CD4-positive, alpha-beta T cell (primary cell): ENCODE measurements around the gene PRRX2. TPM values are rescaled to one million over a fixed set of nuclear protein-coding genes. Genes with fewer than 3 reads are reported as not detected.

Source experiments
- ATAC-seq: fragments of 200-7000 bp; cut with Tn5 transposase; one replicate; pipeline ENCODE4 v1.10.0; 2022; ENCODE audit warnings: mild to moderate bottlenecking; ENCODE audit not compliant: poor library complexity
- CTCF ChIA-PET: fragments of 350-600 bp; sonication (Branson Sonifier 250); formaldehyde crosslinking; loops from one replicate; lab custom pipeline; 2021; ENCODE audit warnings: antibody characterized with exemption, inconsistent platforms; lab: Charles Lee
- POLR2A ChIA-PET: fragments of 350-600 bp; sonication (Branson Sonifier 250); formaldehyde crosslinking; loops from one replicate; lab custom pipeline; 2021; ENCODE audit warnings: antibody characterized with exemption, inconsistent platforms; lab: Charles Lee
- DNase-seq, 14 experiments: peaks; one replicate each; pipeline ENCODE4 v3.0.0-alpha.2; 2013 to 2020; ENCODE audit warnings: mixed read lengths in 2 of 14
- H3K27ac ChIP-seq, 2 donors: one replicate each; pipeline versions ENCODE4 v1.5.1 to v1.7.0; 2013; ENCODE audit warnings: low read length in 2 of 2, low read depth in 1 of 2, mild to moderate bottlenecking in 1 of 2
- H3K27me3 ChIP-seq, 2 experiments: 1 replicate in 1 of 2; 2 replicates in 1 of 2; pipeline versions ENCODE4 v1.6.1 to v1.7.0; 2013; ENCODE audit warnings: low read length in 2 of 2, control low read depth in 1 of 2, mild to moderate bottlenecking in 1 of 2, moderate library complexity in 1 of 2; ENCODE audit not compliant: insufficient read depth in 2 of 2, control insufficient read depth in 1 of 2
- H3K36me3 ChIP-seq: one replicate; pipeline ENCODE4 v1.6.1; 2013; ENCODE audit warnings: low read length, control low read depth; ENCODE audit not compliant: insufficient read depth
- H3K4me1 ChIP-seq: one replicate; pipeline ENCODE4 v1.6.1; 2013; ENCODE audit warnings: low read length, control low read depth; ENCODE audit not compliant: insufficient read depth
- H3K4me3 ChIP-seq: one replicate; pipeline ENCODE4 v1.5.1; 2013; ENCODE audit warnings: mild to moderate bottlenecking, low read length, moderate library complexity
- H3K9me3 ChIP-seq, 2 experiments: 1 replicate in 1 of 2; 2 replicates in 1 of 2; pipeline versions ENCODE4 v1.6.1 to v1.7.0; 2013; ENCODE audit warnings: low read length in 2 of 2, mild to moderate bottlenecking in 2 of 2, control low read depth in 1 of 2, moderate library complexity in 1 of 2; ENCODE audit not compliant: control insufficient read depth in 1 of 2, insufficient read depth in 1 of 2
- H3K27ac Mint-ChIP-seq: one replicate; pipeline ENCODE4 v1.8.0; 2020; ENCODE audit warnings: mixed read lengths
- H3K27me3 Mint-ChIP-seq: one replicate; pipeline ENCODE4 v1.8.0; 2021; ENCODE audit warnings: mixed read lengths
- H3K36me3 Mint-ChIP-seq: one replicate; pipeline ENCODE4 v1.8.0; 2021; ENCODE audit warnings: low read depth, mixed read lengths
- H3K4me1 Mint-ChIP-seq: one replicate; pipeline ENCODE4 v1.8.0; 2021; ENCODE audit warnings: low read depth, mixed read lengths
- H3K4me3 Mint-ChIP-seq: one replicate; pipeline ENCODE4 v1.8.0; 2020; ENCODE audit warnings: mild to moderate bottlenecking, mixed read lengths
- H3K9me3 Mint-ChIP-seq: one replicate; pipeline ENCODE4 v1.8.0; 2020; ENCODE audit warnings: mixed read lengths
- intact Hi-C, 2 experiments: fragments of 100-400 bp; cut with DNase I in 1 of 2; cut with micrococcal nuclease in 1 of 2; formaldehyde crosslinking; loops; one replicate each; pipeline versions ENCODE4 v1.15.1 to v1.9.0; 2023 to 2025; cut with DNase I, micrococcal nuclease
- total RNA-seq, 174 experiments: library from RNA in 2 of 174; stranded (reverse) in 2 of 174; gene quantifications; one replicate each; pipeline ENCODE4 v1.2.3 and lab custom pipeline; 2021 to 2026
- TF ChIP-seq, protein P1 (sequence below): fragments of 200-600 bp; IDR thresholded peaks from one replicate; pipeline ENCODE4 v1.8.0; 2022; ENCODE audit warnings: antibody characterized with exemption, mild to moderate bottlenecking

Gene PRRX2
- total RNA-seq, 2 experiments from 2014 or later: not detected

DNA sequence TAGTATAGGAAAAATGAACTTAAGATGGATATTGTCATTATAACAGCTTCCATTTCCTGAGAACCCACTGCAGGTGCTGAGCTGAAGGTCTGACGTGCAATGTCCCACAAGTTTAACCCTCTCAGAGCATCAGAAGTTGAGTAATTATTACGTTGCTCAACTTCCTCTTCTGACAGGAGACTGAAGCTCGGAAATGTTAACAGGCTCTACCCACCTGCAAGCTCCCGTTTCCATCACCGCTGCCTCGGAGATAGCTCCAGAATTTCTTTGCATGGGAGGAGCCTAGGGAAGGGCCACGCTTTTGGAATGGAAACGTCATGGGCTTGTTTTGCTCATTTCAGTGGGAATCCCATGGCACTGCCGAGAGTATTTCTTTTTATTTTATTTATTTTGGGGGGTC is 40.5 kb upstream of the PRRX2 start:
- Mint-ChIP-seq H3K36me3 (peaks cover 18% of the 10 kb centered on the region), H3K9me3 (no peaks in the 10 kb centered on the region), H3K4me3 (peak overlapping the region; percentile 94), H3K27ac (peak overlapping the region; percentile 94), H3K27me3 (peaks cover 18% of the 10 kb centered on the region), H3K4me1 (peaks cover 56% of the 10 kb centered on the region)
- H3K27ac ChIP-seq: peak overlapping the region in 1 of 2 donors; percentile 21
- peak overlapping the region; percentile 75 for H3K4me3 ChIP-seq
- peak; percentile 48 for ATAC-seq
- H3K36me3 ChIP-seq: peaks cover 12% of the 10 kb centered on the region
- intact Hi-C loops: loop anchor here (2.0 to 10.0 kb wide), 4 partner anchors 14 to 598 kb away; partner anchors contain the start of genes IER5L (in 1 of the 2), SH3GLB2 (in 1 of the 2) and TOR1B (in 1 of the 2)
- H3K9me3 ChIP-seq: peaks cover 0 to 5% of the 10 kb centered on the region in 2 experiments
- TF ChIP-seq, protein P1, sequence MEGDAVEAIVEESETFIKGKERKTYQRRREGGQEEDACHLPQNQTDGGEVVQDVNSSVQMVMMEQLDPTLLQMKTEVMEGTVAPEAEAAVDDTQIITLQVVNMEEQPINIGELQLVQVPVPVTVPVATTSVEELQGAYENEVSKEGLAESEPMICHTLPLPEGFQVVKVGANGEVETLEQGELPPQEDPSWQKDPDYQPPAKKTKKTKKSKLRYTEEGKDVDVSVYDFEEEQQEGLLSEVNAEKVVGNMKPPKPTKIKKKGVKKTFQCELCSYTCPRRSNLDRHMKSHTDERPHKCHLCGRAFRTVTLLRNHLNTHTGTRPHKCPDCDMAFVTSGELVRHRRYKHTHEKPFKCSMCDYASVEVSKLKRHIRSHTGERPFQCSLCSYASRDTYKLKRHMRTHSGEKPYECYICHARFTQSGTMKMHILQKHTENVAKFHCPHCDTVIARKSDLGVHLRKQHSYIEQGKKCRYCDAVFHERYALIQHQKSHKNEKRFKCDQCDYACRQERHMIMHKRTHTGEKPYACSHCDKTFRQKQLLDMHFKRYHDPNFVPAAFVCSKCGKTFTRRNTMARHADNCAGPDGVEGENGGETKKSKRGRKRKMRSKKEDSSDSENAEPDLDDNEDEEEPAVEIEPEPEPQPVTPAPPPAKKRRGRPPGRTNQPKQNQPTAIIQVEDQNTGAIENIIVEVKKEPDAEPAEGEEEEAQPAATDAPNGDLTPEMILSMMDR: no peak
- H3K4me1 ChIP-seq: peaks cover 69% of the 10 kb centered on the region
- CTCF ChIA-PET: interaction anchor here (1.0 to 4.3 kb wide), 15 partner anchors 13 to 494 kb away, joined by 3 to 38 read pairs (median 7); partner anchors contain the start of genes ASB6 and IER5L
- peak in 7 of 14 experiments; percentile 23 to 79 (median 49) for DNase-seq
- peaks cover 15 to 19% of the 10 kb centered on the region in 2 experiments for H3K27me3 ChIP-seq
- POLR2A ChIA-PET: interaction anchor here (0.6 to 4.4 kb wide), 17 partner anchors 9 to 1722 kb away, joined by 3 to 53 read pairs (median 4); partner anchors contain the start of genes ASB6, DOLPP1, IER5L and SH3GLB2

GRCh38 chr9:129626079-129626624 is 39.3 kb upstream of the PRRX2 start, which contains the start of gene NTMT1:
NTMT1 (plus strand) TSS chr9:129626163; CDS start chr9:129632704, 6,541 bp downstream.
- peaks cover 63% of the 10 kb centered on the region for H3K4me1 Mint-ChIP-seq
- ATAC-seq (peak; percentile 65), DNase-seq (peak; percentile 85 to 97 (median 90))
- intact Hi-C loops: loop anchor here (1.0 to 10.0 kb wide), 4 partner anchors 15 to 599 kb away; partner anchors contain the start of genes IER5L (in 1 of the 2), SH3GLB2 (in 1 of the 2) and TOR1B (in 1 of the 2)
- CTCF ChIA-PET: interaction anchor here (0.9 to 4.3 kb wide), 5 partner anchors 15 to 495 kb away, joined by 4 to 38 read pairs (median 15); partner anchors contain the start of gene ASB6
- no peaks in the 10 kb centered on the region for H3K9me3 Mint-ChIP-seq
- POLR2A ChIA-PET: interaction anchor here (0.6 to 4.4 kb wide), 21 partner anchors 8 to 1121 kb away, joined by 3 to 53 read pairs (median 4); partner anchors contain the start of genes ASB6, GLE1, IER5L and PTPA
- Histone ChIP-seq H3K27ac (peak within 1 kb of the TSS; percentile 77 to 98), H3K4me1 (peaks cover 70% of the 10 kb centered on the region), H3K4me3 (peak within 1 kb of the TSS; percentile 75), H3K9me3 (peaks cover 0 to 5% of the 10 kb centered on the region in 2 experiments), H3K27me3 (peaks cover 6 to 10% of the 10 kb centered on the region in 2 experiments), H3K36me3 (peaks cover 17% of the 10 kb centered on the region)
- peaks cover 13% of the 10 kb centered on the region for H3K27me3 Mint-ChIP-seq
- H3K27ac Mint-ChIP-seq: peak within 1 kb of the TSS; percentile 94
- H3K36me3 Mint-ChIP-seq: peaks cover 26% of the 10 kb centered on the region
- TF ChIP-seq, protein P1: no peak
- H3K4me3 Mint-ChIP-seq: peak within 1 kb of the TSS; percentile 94

DNA sequence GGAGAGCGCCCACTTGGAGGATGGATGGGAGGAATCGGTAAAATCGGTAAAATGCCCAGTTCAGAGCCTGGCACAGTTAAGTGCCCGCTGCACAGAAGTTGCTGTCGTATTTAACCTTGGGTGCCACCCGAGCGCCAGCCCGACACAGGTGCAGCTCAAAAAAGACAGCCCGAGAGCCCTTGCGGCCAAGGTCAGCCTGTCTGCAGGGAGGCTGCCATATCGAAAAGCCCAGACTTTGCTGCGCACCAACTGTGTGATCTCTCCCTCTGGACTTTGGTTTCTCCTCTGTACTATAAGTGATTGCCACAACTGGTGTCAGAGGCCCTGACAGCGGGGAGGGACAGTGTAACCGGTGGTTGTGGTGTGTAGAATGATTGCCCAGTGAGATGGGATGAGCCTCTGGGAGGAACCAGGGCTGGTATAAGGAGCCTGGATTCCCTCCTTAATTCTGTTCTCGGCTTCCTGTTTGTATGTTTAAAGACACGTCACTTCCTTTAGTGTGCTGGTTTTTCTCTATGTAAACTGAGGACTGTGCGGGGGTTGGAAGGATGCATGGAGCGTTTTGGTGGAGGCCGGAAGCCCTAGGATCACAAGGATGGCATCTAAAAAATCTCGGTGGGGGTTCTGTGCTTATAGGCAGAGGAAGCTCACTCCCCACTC is 38.7 kb upstream of the PRRX2 start:
- ChIA-PET CTCF (interaction anchor here (0.9 to 4.3 kb wide), 3 partner anchors 111 to 495 kb away, joined by 3 to 38 read pairs (median 4); no protein-coding TSS in a partner anchor), POLR2A (interaction anchor here (0.7 to 4.4 kb wide), 14 partner anchors 13 to 1122 kb away, joined by 3 to 53 read pairs (median 7); partner anchors contain the start of genes ASB6, GLE1, IER5L and PTPA)
- H3K4me1 ChIP-seq: peaks cover 74% of the 10 kb centered on the region
- peaks cover 22% of the 10 kb centered on the region for H3K36me3 ChIP-seq
- Mint-ChIP-seq H3K4me3 (peak overlapping the region; percentile 94), H3K36me3 (peaks cover 32% of the 10 kb centered on the region), H3K9me3 (no peaks in the 10 kb centered on the region), H3K4me1 (peaks cover 66% of the 10 kb centered on the region), H3K27me3 (peaks cover 7% of the 10 kb centered on the region), H3K27ac (peak overlapping the region; percentile 94)
- H3K4me3 ChIP-seq: peak overlapping the region; percentile 75
- TF ChIP-seq, protein P1: no peak
- peaks cover 0 to 4% of the 10 kb centered on the region in 2 experiments for H3K27me3 ChIP-seq
- ATAC-seq (peak; percentile 27), DNase-seq (peak in 12 of 14 experiments; percentile 31 to 76 (median 42))
- H3K9me3 ChIP-seq: peaks cover 0 to 3% of the 10 kb centered on the region in 2 experiments
- peak overlapping the region; percentile 77 to 98 for H3K27ac ChIP-seq
- intact Hi-C loops: loop anchor here (1.0 to 10.0 kb wide), 4 partner anchors 15 to 599 kb away; partner anchors contain the start of genes IER5L (in 1 of the 2), SH3GLB2 (in 1 of the 2) and TOR1B (in 1 of the 2)
